ENCODE data around the gene ELMOD1. TPM values are rescaled to one million over a fixed set of nuclear protein-coding genes. Genes with fewer than 3 reads are reported as not detected.

Gene ELMOD1
- total and polyA plus RNA-seq, 10 of the 15 experiments (the other 5 are each of a cell fraction or from before 2014, with no cell fraction given) = not detected

GRCh38 chr11:107707215-107707671, 116.3 kb downstream of the ELMOD1 start:
- 42% methylated on average over 3 of the region's 3 CpGs for WGBS (ENCODE audit: insufficient coverage, insufficient replicate concordance, low lambda C conversion rate, missing lambda C conversion rate)
- H3K27ac ChIP-seq (ENCODE audit: control insufficient read depth, insufficient read depth) = no peak overlapping the region

More at GRCh38 chr11:107707215-107707671, 116.3 kb downstream of the ELMOD1 start:
- Histone ChIP-seq H3K4me3 (no peak overlapping the region), H3K27me3 (replicated peaks in 1 of 2; ENCODE audit: control insufficient read depth in 2 of 2, insufficient read depth in 2 of 2, low read length in 1 of 2) (peaks cover 3 to 8% of the 10 kb centered on the region in 2 experiments; a peak in 3 of 4 replicates), H3K9ac (ENCODE audit: control insufficient read depth, insufficient read depth, low read length) (no peak overlapping the region), H3K4me2 (ENCODE audit: control insufficient read depth, insufficient read depth) (no peak overlapping the region), H3K36me3 (ENCODE audit: control insufficient read depth in 2 of 2, insufficient read depth in 2 of 2, low read length in 1 of 2) (no peaks in the 10 kb centered on the region), H3K79me2 (ENCODE audit: control insufficient read depth, insufficient read depth, low read length) (no peaks in the 10 kb centered on the region), H3K9me3 (replicated peaks; ENCODE audit: control insufficient read depth, insufficient read depth, low read length) (no peaks in the 10 kb centered on the region), H3K4me1 (ENCODE audit: control insufficient read depth, insufficient read depth, low read length) (no peaks in the 10 kb centered on the region), H4K20me1 (ENCODE audit: control insufficient read depth, insufficient read depth) (no peaks in the 10 kb centered on the region; the same call in 1 of the 2 replicates), H2AFZ (ENCODE audit: control insufficient read depth, low read depth, low read length) (no peak overlapping the region)
- FAIRE-seq (no peak), DNase-seq (ENCODE audit: low read depth, low spot score) (no peak), ATAC-seq (no peak)
- in situ Hi-C loops (cut with MboI) = no loop called here
- RAD21 ChIA-PET (ENCODE audit: unreplicated experiment) = no interaction called here
- CTCF ChIA-PET = interaction anchor here (1.0 to 1.5 kb wide), 2 partner anchors 10 to 33 kb away, joined by 3 read pairs; no protein-coding TSS in a partner anchor
- SMC1A ChIA-PET (ENCODE audit: uncharacterized antibody, unreplicated experiment) = interaction anchor here (0.9 to 1.1 kb wide), 2 partner anchors 9 to 33 kb away, joined by 3 read pairs; no protein-coding TSS in a partner anchor
- TF ChIP-seq ZNF687 (IDR thresholded peaks at IDR 0.05) = no peak
- TF ChIP-seq ZSCAN29 (IDR thresholded peaks at IDR 0.05) = no peak
- TF ChIP-seq ELK1 (IDR thresholded peaks at IDR 0.05; ENCODE audit: low read depth, low read length) = no peak
- TF ChIP-seq BACH1 (IDR thresholded peaks at IDR 0.05; ENCODE audit: borderline replicate concordance) = no peak
- TF ChIP-seq EP300 (IDR thresholded peaks at IDR 0.05; ENCODE audit: borderline replicate concordance in 1 of 2, control insufficient read depth in 1 of 2, low read depth in 2 of 2, low read length in 2 of 2) = no peak
- intact Hi-C loops (cut with micrococcal nuclease; ENCODE audit: unreplicated experiment) = no loop called here
- no TSS peak for BruUV-seq (replicated peaks)
- POLR2A ChIA-PET = no interaction called here

Data from GM12878 (cell line).